ENCODE data around the gene MICA.
"Not testable (repeated sequence)": the region's sequence is repeated elsewhere in the genome, so short reads cannot be mapped to it uniquely, and the experiment has no call there.

MICA gene

GRCh38 chr6:31383149-31383548 is 20.2 kb upstream of the MICA start:
- DNase-seq = no peak

- DNase-seq = no peak
Observed at GRCh38 chr6:31385041-31385440, 18.4 kb upstream of the MICA start.

- DNase-seq = no peak
Observed at GRCh38 chr6:31386099-31386498, 17.3 kb upstream of the MICA start.

GRCh38 chr6:31386977-31387376 is 16.4 kb upstream of the MICA start:
- DNase-seq = no peak

- not testable (repeated sequence) for DNase-seq
Observed at GRCh38 chr6:31388916-31389801, 14.2 kb upstream of the MICA start.

- DNase-seq = not testable (repeated sequence)
Observed at GRCh38 chr6:31389802-31390132, 13.6 kb upstream of the MICA start.

GRCh38 chr6:31393932-31394331 is 9.5 kb upstream of the MICA start:
- DNase-seq = no peak

- no peak for DNase-seq
Observed at GRCh38 chr6:31394381-31394780, 9.0 kb upstream of the MICA start.

GRCh38 chr6:31395832-31396231 is 7.6 kb upstream of the MICA start:
- DNase-seq = no peak

- DNase-seq = peak; percentile 81
Observed at GRCh38 chr6:31396422-31397152, 6.8 kb upstream of the MICA start.

GRCh38 chr6:31397153-31397499 is 6.3 kb upstream of the MICA start:
- DNase-seq = not testable (repeated sequence)

GRCh38 chr6:31397901-31398525 is 5.4 kb upstream of the MICA start:
- no peak for DNase-seq

GRCh38 chr6:31399589-31400466 is 3.6 kb upstream of the MICA start:
- DNase-seq = peak; percentile 57

- DNase-seq = no peak
Observed at GRCh38 chr6:31400467-31401289, 2.7 kb upstream of the MICA start.

GRCh38 chr6:31401403-31401802 is 2.0 kb upstream of the MICA start:
- no peak for DNase-seq

GRCh38 chr6:31402324-31403282 is 792 bp upstream of the MICA start:
- DNase-seq = no peak

GRCh38 chr6:31404061-31404364 is 618 bp downstream of the MICA start:
- DNase-seq = not testable (repeated sequence)

GRCh38 chr6:31405996-31406395 is 2.6 kb downstream of the MICA start:
- DNase-seq = no peak

GRCh38 chr6:31407699-31408098 is 4.3 kb downstream of the MICA start:
- no peak for DNase-seq

GRCh38 chr6:31412506-31412905 is 9.1 kb downstream of the MICA start:
- no peak for DNase-seq

Data from NCI-H82 (cell line).